Parathyroid adenoma (tissue), 2 donors: ENCODE results near the gene SLC18B1.

Experiments used
- H2AFZ ChIP-seq: fragments of 300-600 bp; sonication (generic); one replicate; pipeline ENCODE4 v1.7.0; 2017; ENCODE audit warnings: antibody characterized with exemption, mild to moderate bottlenecking
- H3K27ac ChIP-seq: fragments of 300-600 bp; sonication (generic); one replicate; pipeline ENCODE4 v1.7.0; 2017
- H3K27me3 ChIP-seq: fragments of 300-600 bp; sonication (generic); one replicate; pipeline ENCODE4 v1.7.0; 2017; ENCODE audit warnings: low read length; ENCODE audit not compliant: control insufficient read depth, insufficient read depth
- H3K36me3 ChIP-seq: fragments of 300-600 bp; sonication (generic); one replicate; pipeline ENCODE4 v1.7.0; 2017; ENCODE audit warnings: low read length; ENCODE audit not compliant: control insufficient read depth, insufficient read depth
- H3K4me1 ChIP-seq: fragments of 300-600 bp; sonication (generic); one replicate; pipeline ENCODE4 v1.7.0; 2017; ENCODE audit warnings: control low read depth
- H3K4me2 ChIP-seq: fragments of 300-600 bp; sonication (generic); one replicate; pipeline ENCODE4 v1.7.0; 2017; ENCODE audit warnings: low read length
- H3K4me3 ChIP-seq: fragments of 300-600 bp; sonication (generic); one replicate; pipeline ENCODE4 v1.7.0; 2017; ENCODE audit warnings: low read depth, low read length
- H3K79me2 ChIP-seq: fragments of 300-600 bp; sonication (generic); one replicate; pipeline ENCODE4 v1.7.0; 2017; ENCODE audit warnings: control low read depth
- H3K9ac ChIP-seq: fragments of 300-600 bp; sonication (generic); one replicate; pipeline ENCODE4 v1.7.0; 2017; ENCODE audit warnings: mild to moderate bottlenecking
- H3K9me3 ChIP-seq: fragments of 300-600 bp; sonication (generic); one replicate; pipeline ENCODE4 v1.7.0; 2017; ENCODE audit warnings: low read length; ENCODE audit not compliant: control insufficient read depth
- CTCF ChIP-seq: fragments of 300-600 bp; sonication (generic); IDR thresholded peaks from one replicate; pipeline ENCODE4 v1.7.0; 2017; ENCODE audit warnings: antibody characterized with exemption, mild to moderate bottlenecking
- donor health status: primary hyperparathyroidism.

SLC18B1 gene

GRCh38 chr6:132730560-132730959 lies 67.9 kb downstream of the SLC18B1 start:
- TF ChIP-seq CTCF, result no peak
- no peaks in the 10 kb centered on the region for H3K36me3 ChIP-seq
- no peak overlapping the region for H2AFZ ChIP-seq
- no peaks in the 10 kb centered on the region for H3K79me2 ChIP-seq
- no peaks in the 10 kb centered on the region for H3K27me3 ChIP-seq
- no peak overlapping the region for H3K4me2 ChIP-seq
- H3K4me1 ChIP-seq, result no peaks in the 10 kb centered on the region
- H3K27ac ChIP-seq, result no peak overlapping the region
- no peak overlapping the region for H3K9ac ChIP-seq
- H3K9me3 ChIP-seq, result no peaks in the 10 kb centered on the region
- no peak overlapping the region for H3K4me3 ChIP-seq

- Histone ChIP-seq H3K4me2 (no peak overlapping the region), H3K27ac (no peak overlapping the region), H3K9ac (no peak overlapping the region), H3K36me3 (no peaks in the 10 kb centered on the region), H3K4me1 (no peaks in the 10 kb centered on the region), H3K9me3 (no peaks in the 10 kb centered on the region), H3K79me2 (no peaks in the 10 kb centered on the region), H3K4me3 (no peak overlapping the region), H3K27me3 (no peaks in the 10 kb centered on the region), H2AFZ (no peak overlapping the region)
- TF ChIP-seq CTCF, result no peak
Observed at GRCh38 chr6:132728616-132729015, 69.8 kb downstream of the SLC18B1 start.

GRCh38 chr6:132726608-132726975 lies 71.8 kb downstream of the SLC18B1 start:
- no peak overlapping the region for H3K4me3 ChIP-seq
- no peak overlapping the region for H3K4me2 ChIP-seq
- no peaks in the 10 kb centered on the region for H3K79me2 ChIP-seq
- H3K27me3 ChIP-seq, result no peaks in the 10 kb centered on the region
- no peak overlapping the region for H2AFZ ChIP-seq
- TF ChIP-seq CTCF, result no peak
- no peaks in the 10 kb centered on the region for H3K9me3 ChIP-seq
- no peaks in the 10 kb centered on the region for H3K4me1 ChIP-seq
- no peak overlapping the region for H3K27ac ChIP-seq
- H3K9ac ChIP-seq, result no peak overlapping the region
- no peaks in the 10 kb centered on the region for H3K36me3 ChIP-seq

- no peak overlapping the region for H3K9ac ChIP-seq
- no peak overlapping the region for H3K27ac ChIP-seq
- H3K79me2 ChIP-seq, result no peaks in the 10 kb centered on the region
- no peak overlapping the region for H2AFZ ChIP-seq
- TF ChIP-seq CTCF, result no peak
- H3K36me3 ChIP-seq, result no peaks in the 10 kb centered on the region
- no peaks in the 10 kb centered on the region for H3K4me1 ChIP-seq
- H3K9me3 ChIP-seq, result no peaks in the 10 kb centered on the region
- H3K4me2 ChIP-seq, result no peak overlapping the region
- H3K4me3 ChIP-seq, result no peak overlapping the region
- no peaks in the 10 kb centered on the region for H3K27me3 ChIP-seq
Observed at GRCh38 chr6:132725947-132726607, 72.4 kb downstream of the SLC18B1 start.

GRCh38 chr6:132725471-132725870 lies 73.0 kb downstream of the SLC18B1 start:
- Histone ChIP-seq H3K36me3 (no peaks in the 10 kb centered on the region), H3K4me2 (no peak overlapping the region), H3K79me2 (no peaks in the 10 kb centered on the region), H3K27ac (no peak overlapping the region), H3K9me3 (no peaks in the 10 kb centered on the region), H2AFZ (no peak overlapping the region), H3K9ac (no peak overlapping the region), H3K4me3 (no peak overlapping the region), H3K4me1 (no peaks in the 10 kb centered on the region), H3K27me3 (no peaks in the 10 kb centered on the region)
- no peak for TF ChIP-seq CTCF
